ENCODE results near the gene NPLOC4. TPM values are rescaled to one million over a fixed set of nuclear protein-coding genes. Genes with fewer than 3 reads are reported as not detected.

Gene NPLOC4
- total and polyA plus RNA-seq, 9 of the 15 experiments (the other 6 are each of a cell fraction or from before 2014, with no cell fraction given): 1.5 to 116 (median 64.5) TPM

GRCh38 chr17:81579298-81579697, 57.6 kb downstream of the NPLOC4 start:
- H3K9me3 ChIP-seq (replicated peaks; ENCODE audit: control insufficient read depth, insufficient read depth, low read depth, low read length): no peaks in the 10 kb centered on the region
- ATAC-seq: no peak
- H3K4me1 ChIP-seq (replicated peaks in 1 of 2; ENCODE audit: control insufficient read depth in 2 of 2, insufficient read depth in 2 of 2, low read length in 2 of 2): peaks cover 10 to 21% of the 10 kb centered on the region in 2 experiments; a peak in 4 of 5 replicates
- H3K9ac ChIP-seq (ENCODE audit: insufficient read depth in 1 of 2, low read depth in 2 of 2, low read length in 2 of 2): no peak overlapping the region
- no peak for DNase-seq (ENCODE audit: extremely low read depth in 1 of 4, low spot score in 3 of 4)
- BruUV-seq (replicated peaks): no TSS peak
- no peak overlapping the region for H2AFZ ChIP-seq (ENCODE audit: low read depth, low read length)
- no peaks in the 10 kb centered on the region for H3K27me3 ChIP-seq (ENCODE audit: control insufficient read depth in 2 of 2, insufficient read depth in 2 of 2, low read length in 2 of 2)
- H3K4me3 ChIP-seq: no peak overlapping the region
- no peaks in the 10 kb centered on the region for H3K9me1 ChIP-seq (ENCODE audit: control insufficient read depth, insufficient read depth, low read length)
- no peak for FAIRE-seq
- H3K79me2 ChIP-seq (ENCODE audit: control insufficient read depth, insufficient read depth, low read length): peaks cover 11% of the 10 kb centered on the region; the same call in 2 of the 3 replicates
- H3K4me2 ChIP-seq (ENCODE audit: insufficient read depth, low read length): no peak overlapping the region
- in situ Hi-C loops (cut with MboI) (no loop called here), intact Hi-C loops (cut with micrococcal nuclease) (no loop called here)
- WGBS (ENCODE audit: insufficient coverage, low coverage, missing lambda C conversion rate): 83% methylated on average over 6 of the region's 6 CpGs
- ChIA-PET POLR2A (interaction anchor here (0.8 to 0.9 kb wide), 2 partner anchors 27 to 35 kb away, joined by 3 read pairs; partner anchors contain the start of gene FAAP100), CTCF (ENCODE audit: low intra/inter-chr PET ratio) (no interaction called here)
- peaks cover 7% of the 10 kb centered on the region for H4K20me1 ChIP-seq (replicated peaks; ENCODE audit: control insufficient read depth, insufficient read depth, low read length)
- no peak for TF ChIP-seq ARID4B (CRISPR knock-in tag; IDR thresholded peaks at IDR 0.05)
- no peak for TF ChIP-seq ZEB2 (IDR thresholded peaks at IDR 0.05)
- TF ChIP-seq RBM34 (IDR thresholded peaks at IDR 0.05; ENCODE audit: borderline replicate concordance, insufficient read depth, low read length): no peak
- no peak for TF ChIP-seq YY1 (IDR thresholded peaks at IDR 0.05; ENCODE audit: borderline replicate concordance in 1 of 3, control insufficient read depth in 1 of 3, extremely low read depth in 1 of 3, insufficient read depth in 3 of 3, insufficient read length in 1 of 3, insufficient replicate concordance in 2 of 3, low read depth in 1 of 3, low read length in 2 of 3)
- TF ChIP-seq KLF6 (CRISPR knock-in tag; IDR thresholded peaks at IDR 0.05; ENCODE audit: borderline replicate concordance): no peak
- no peak for TF ChIP-seq NFE2L1 (tag; IDR thresholded peaks at IDR 0.05; ENCODE audit: borderline replicate concordance, low read depth)
- TF ChIP-seq PATZ1 (CRISPR knock-in tag; IDR thresholded peaks at IDR 0.05; ENCODE audit: borderline replicate concordance): no peak
- TF ChIP-seq ZNF586 (CRISPR knock-in tag; conservative IDR thresholded peaks at IDR 0.05): no peak
- peaks cover 95% of the 10 kb centered on the region for H3K36me3 ChIP-seq (ENCODE audit: control insufficient read depth, insufficient read depth, low read length)
- peak overlapping the region; percentile 26; the same call in 1 of the 3 replicates for H3K27ac ChIP-seq (ENCODE audit: extremely low read depth, low read depth, low read length)

Measured in K562 (cell line).